IMR-90 (cell line): Measurements from ENCODE around the gene KLK10. TPM values are rescaled to one million over a fixed set of nuclear protein-coding genes. Genes with fewer than 3 reads are reported as not detected.

Experiments used
- ATAC-seq: fragments of 200-7000 bp; cut with Tn5 transposase; 2 replicates; pipeline ENCODE4 v1.9.1; 2020; ENCODE audit warnings: low read depth, mild to moderate bottlenecking, moderate library complexity
- BruUV-seq: library from RNA; stranded (reverse); fragments of 400-500 nt; replicated peaks from 2 replicates; lab custom pipeline; 2021; lab: Mats Ljungman, UMichigan
- CTCF ChIA-PET: fragments of 300-600 bp; formaldehyde crosslinking; extraction: SDS; loops from one replicate; lab custom pipeline; 2021; ENCODE audit warnings: antibody characterized with exemption; lab: Yijun Ruan, JAX
- POLR2A ChIA-PET: fragments of 300-600 bp; sonication (Branson Sonifier 250); formaldehyde crosslinking; loops from one replicate; lab custom pipeline; 2022; ENCODE audit warnings: antibody characterized with exemption; ENCODE audit not compliant: unreplicated experiment; lab: Charles Lee
- DNase-seq: peaks from one replicate; pipeline ENCODE4 v3.0.0; 2013
- H2AFZ ChIP-seq: replicated peaks from 2 replicates; pipeline ENCODE3; 2013; ENCODE audit warnings: low read length, mild to moderate bottlenecking; ENCODE audit not compliant: poor library complexity
- H2AK5ac ChIP-seq: 2 replicates; pipeline ENCODE4 v1.6.1; 2013; ENCODE audit warnings: low read depth, low read length, inconsistent platforms
- H2AK9ac ChIP-seq: replicated peaks from 2 replicates; pipeline ENCODE3; 2013; ENCODE audit warnings: mild to moderate bottlenecking, low read depth, low read length, moderate library complexity; ENCODE audit not compliant: poor library complexity
- H2BK120ac ChIP-seq: 2 replicates; pipeline ENCODE4 v1.6.1; 2013; ENCODE audit warnings: low read depth, low read length, inconsistent platforms
- H2BK15ac ChIP-seq: 3 replicates; pipeline ENCODE4 v1.6.1; 2013; ENCODE audit warnings: low read depth, low read length, inconsistent platforms
- H2BK20ac ChIP-seq: 2 replicates; pipeline ENCODE4 v1.6.1; 2013; ENCODE audit warnings: low read depth, mild to moderate bottlenecking, inconsistent platforms, low read length, moderate library complexity
- H2BK5ac ChIP-seq: 2 replicates; pipeline ENCODE4 v1.6.1; 2013; ENCODE audit warnings: mild to moderate bottlenecking, low read depth, low read length, inconsistent platforms; ENCODE audit not compliant: poor library complexity, severe bottlenecking
- H3K14ac ChIP-seq: replicated peaks from 2 replicates; pipeline ENCODE4 v1.6.1; 2013; ENCODE audit warnings: low read depth, low read length, inconsistent platforms
- H3K18ac ChIP-seq: 2 replicates; pipeline ENCODE4 v1.6.1; 2013; ENCODE audit warnings: low read depth, low read length, control low read depth
- H3K23ac ChIP-seq: 2 replicates; pipeline ENCODE4 v1.6.1; 2013; ENCODE audit warnings: low read depth, low read length, inconsistent platforms
- H3K27ac ChIP-seq: 2 replicates; pipeline ENCODE4 v1.5.1; 2013; ENCODE audit warnings: mild to moderate bottlenecking, control low read depth, low read length; ENCODE audit not compliant: insufficient read depth
- H3K27me3 ChIP-seq: 2 replicates; pipeline ENCODE4 v1.6.1; 2013; ENCODE audit warnings: low read length; ENCODE audit not compliant: control insufficient read depth, insufficient read depth
- H3K36me3 ChIP-seq: 2 replicates; pipeline ENCODE4 v1.6.1; 2013; ENCODE audit warnings: low read length, mixed read lengths; ENCODE audit not compliant: control insufficient read depth, insufficient read depth
- H3K4ac ChIP-seq: 2 replicates; pipeline ENCODE4 v1.6.1; 2013; ENCODE audit warnings: low read depth, low read length, inconsistent platforms
- H3K4me1 ChIP-seq: 2 replicates; pipeline ENCODE4 v1.6.1; 2013; ENCODE audit warnings: low read length, mixed read lengths; ENCODE audit not compliant: control insufficient read depth, insufficient read depth
- H3K4me2 ChIP-seq: 2 replicates; pipeline ENCODE4 v1.6.1; 2013; ENCODE audit warnings: low read depth, mild to moderate bottlenecking, control low read depth, low read length, moderate library complexity
- H3K4me3 ChIP-seq: 2 replicates; pipeline ENCODE4 v1.5.1; 2013; ENCODE audit warnings: low read depth, mild to moderate bottlenecking, control low read depth, low read length, moderate library complexity; ENCODE audit not compliant: insufficient read depth
- H3K56ac ChIP-seq: 2 replicates; pipeline ENCODE4 v1.6.1; 2013; ENCODE audit warnings: low read length, inconsistent platforms; ENCODE audit not compliant: insufficient read depth; ENCODE audit errors: extremely low read depth
- H3K79me1 ChIP-seq, 2 experiments: 2 replicates each; pipeline ENCODE4 v1.6.1; 2013; ENCODE audit warnings: low read length in 2 of 2, inconsistent platforms in 1 of 2, low read depth in 1 of 2
- H3K9ac ChIP-seq: 2 replicates; pipeline ENCODE4 v1.6.1; 2013; ENCODE audit warnings: low read depth, low read length, control low read depth
- H3K9me1 ChIP-seq: 2 replicates; pipeline ENCODE4 v1.6.1; 2013; ENCODE audit warnings: low read length, inconsistent platforms; ENCODE audit not compliant: insufficient read depth
- H3K9me3 ChIP-seq: 2 replicates; pipeline ENCODE4 v1.6.1; 2013; ENCODE audit warnings: low read length; ENCODE audit not compliant: control insufficient read depth, insufficient read depth
- H4K20me1 ChIP-seq: 2 replicates; pipeline ENCODE4 v1.6.1; 2013; ENCODE audit warnings: low read length, inconsistent platforms; ENCODE audit not compliant: insufficient read depth
- H4K5ac ChIP-seq: 2 replicates; pipeline ENCODE4 v1.6.1; 2013; ENCODE audit warnings: mild to moderate bottlenecking, low read depth, low read length, control low read depth
- H4K8ac ChIP-seq, 2 experiments: 2 replicates each; pipeline ENCODE4 v1.6.1; 2013; ENCODE audit warnings: low read depth in 2 of 2, low read length in 2 of 2, control low read depth in 1 of 2, inconsistent platforms in 1 of 2
- H4K91ac ChIP-seq: 2 replicates; pipeline ENCODE4 v1.6.1; 2013; ENCODE audit warnings: low read depth, low read length, inconsistent platforms; ENCODE audit not compliant: insufficient read depth
- POLR2A ChIP-seq: IDR thresholded peaks from 2 replicates; pipeline ENCODE4 v1.6.1; 2012; ENCODE audit warnings: mild to moderate bottlenecking, low read depth, low read length
- RAD21 ChIP-seq: IDR thresholded peaks from 2 replicates; pipeline ENCODE4 v1.6.1; 2012; ENCODE audit warnings: low read length, improper control_type of control experiment
- RFX5 ChIP-seq: IDR thresholded peaks from 2 replicates; pipeline ENCODE4 v1.8.0; 2012; ENCODE audit warnings: low read depth, mild to moderate bottlenecking, low read length, moderate library complexity
- WGBS, 2 experiments: methylation state at CpG; one replicate each; pipeline versions ENCODE4 v1.1.5 to v1.1.7; 2013; ENCODE audit warnings: missing lambda C conversion rate in 2 of 2; ENCODE audit not compliant: insufficient read length in 1 of 2; ENCODE audit errors: extremely low coverage in 2 of 2; 5-methylcytosine and 5-hydroxymethylcytosine counted together
- dilution Hi-C: fragments of 300-500 bp; cut with HindIII; formaldehyde crosslinking; loops from one replicate; pipeline ENCODE4 v1.14.3; 2018; ENCODE audit warnings: low sequenced_read_pairs; ENCODE audit not compliant: unreplicated experiment
- in situ Hi-C: fragments of 300-500 bp; cut with MboI; formaldehyde crosslinking; loops from 3 replicates; pipeline ENCODE4 v1.14.3; 2019; ENCODE audit warnings: low sequenced_read_pairs, inconsistent platforms, mixed read lengths
- intact Hi-C: fragments of 100-400 bp; cut with micrococcal nuclease; formaldehyde crosslinking; loops from 2 replicates; pipeline ENCODE4 v1.10.0; 2022
- polyA plus RNA-seq, 3 experiments: library from polyadenylated mRNA; depleted of rRNA; stranded (reverse); fragments of >200 nt; gene quantifications; 2 replicates each; pipeline ENCODE4 v1.2.3, GENCODE V29; 2012; ENCODE audit warnings: low replicate concordance in 1 of 3
- total RNA-seq: library from RNA; depleted of rRNA; stranded (reverse); fragments of >200 nt; gene quantifications from 2 replicates; pipeline ENCODE4 v1.2.3, GENCODE V29; 2012
- TF ChIP-seq, protein P1 (sequence below): conservative IDR thresholded peaks from 2 replicates; pipeline ENCODE4 v1.5.1; 2012; ENCODE audit warnings: mild to moderate bottlenecking, low read depth, low read length, improper control_type of control experiment

KLK10 gene
- total and polyA plus RNA-seq, 2 of the 4 experiments (the other 2 are of a cell fraction): not detected

DNA sequence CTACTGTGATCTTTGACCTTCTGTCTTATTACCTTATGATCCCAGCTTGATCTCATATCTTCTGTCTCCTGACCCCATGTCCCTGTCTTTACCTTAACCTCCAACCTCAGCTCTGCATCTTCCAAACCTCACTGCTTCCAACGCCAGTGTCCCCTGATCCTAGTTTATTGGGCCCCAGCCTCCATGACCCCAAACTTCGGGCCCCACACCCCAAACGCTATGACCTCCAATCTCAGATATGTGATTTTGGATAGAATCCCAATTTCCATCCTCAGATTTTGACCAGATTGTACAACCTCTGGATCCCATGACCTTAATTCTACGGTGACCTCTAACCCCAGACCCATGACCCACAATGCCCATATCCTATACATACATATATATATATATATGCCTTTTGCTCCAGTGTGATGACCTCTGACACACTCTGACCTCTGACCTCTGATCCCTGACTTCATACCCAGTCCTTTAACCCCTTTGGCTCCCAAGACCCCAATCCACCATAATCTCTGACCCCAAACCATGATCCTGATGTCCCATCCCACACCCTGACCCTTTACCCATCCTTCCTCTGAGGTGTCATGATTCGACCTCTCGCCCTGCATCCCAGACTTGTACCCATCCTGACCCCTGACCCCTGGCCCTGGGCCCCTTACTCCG, 11.8 kb upstream of the KLK10 start:
- H2BK5ac ChIP-seq: no peak overlapping the region
- peaks cover 8% of the 10 kb centered on the region; the same call in 1 of the 2 replicates for H3K9me3 ChIP-seq
- H2AFZ ChIP-seq: no peak overlapping the region
- H3K9me1 ChIP-seq: no peaks in the 10 kb centered on the region
- no peaks in the 10 kb centered on the region for H4K20me1 ChIP-seq
- ChIA-PET CTCF (no interaction called here), POLR2A (no interaction called here)
- H3K14ac ChIP-seq: no peak overlapping the region
- no peak overlapping the region for H3K4me2 ChIP-seq
- ATAC-seq (no peak), DNase-seq (no peak)
- H3K23ac ChIP-seq: no peak overlapping the region
- no peak overlapping the region for H2AK9ac ChIP-seq
- TF ChIP-seq POLR2A: no peak
- TF ChIP-seq, protein P1, sequence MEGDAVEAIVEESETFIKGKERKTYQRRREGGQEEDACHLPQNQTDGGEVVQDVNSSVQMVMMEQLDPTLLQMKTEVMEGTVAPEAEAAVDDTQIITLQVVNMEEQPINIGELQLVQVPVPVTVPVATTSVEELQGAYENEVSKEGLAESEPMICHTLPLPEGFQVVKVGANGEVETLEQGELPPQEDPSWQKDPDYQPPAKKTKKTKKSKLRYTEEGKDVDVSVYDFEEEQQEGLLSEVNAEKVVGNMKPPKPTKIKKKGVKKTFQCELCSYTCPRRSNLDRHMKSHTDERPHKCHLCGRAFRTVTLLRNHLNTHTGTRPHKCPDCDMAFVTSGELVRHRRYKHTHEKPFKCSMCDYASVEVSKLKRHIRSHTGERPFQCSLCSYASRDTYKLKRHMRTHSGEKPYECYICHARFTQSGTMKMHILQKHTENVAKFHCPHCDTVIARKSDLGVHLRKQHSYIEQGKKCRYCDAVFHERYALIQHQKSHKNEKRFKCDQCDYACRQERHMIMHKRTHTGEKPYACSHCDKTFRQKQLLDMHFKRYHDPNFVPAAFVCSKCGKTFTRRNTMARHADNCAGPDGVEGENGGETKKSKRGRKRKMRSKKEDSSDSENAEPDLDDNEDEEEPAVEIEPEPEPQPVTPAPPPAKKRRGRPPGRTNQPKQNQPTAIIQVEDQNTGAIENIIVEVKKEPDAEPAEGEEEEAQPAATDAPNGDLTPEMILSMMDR: no peak
- no peak for TF ChIP-seq RFX5
- no peak for TF ChIP-seq RAD21
- no peak overlapping the region for H2BK120ac ChIP-seq
- H3K36me3 ChIP-seq: no peaks in the 10 kb centered on the region
- H2AK5ac ChIP-seq: no peak overlapping the region
- no peak overlapping the region for H4K91ac ChIP-seq
- H3K27ac ChIP-seq: no peak overlapping the region
- no peak overlapping the region for H3K56ac ChIP-seq
- no peak overlapping the region for H4K8ac ChIP-seq
- dilution Hi-C loops: no loop called here
- BruUV-seq: no TSS peak
- no peaks in the 10 kb centered on the region for H3K79me1 ChIP-seq
- no peak overlapping the region for H3K4ac ChIP-seq
- H3K27me3 ChIP-seq: no peaks in the 10 kb centered on the region
- no peaks in the 10 kb centered on the region for H3K4me1 ChIP-seq
- in situ Hi-C loops: loop anchor here (10.0 kb wide), 1 partner anchor 143 kb away; no protein-coding TSS in a partner anchor
- H3K4me3 ChIP-seq: no peak overlapping the region
- H2BK15ac ChIP-seq: no peak overlapping the region
- no peak overlapping the region for H3K18ac ChIP-seq
- intact Hi-C loops: no loop called here
- 33% methylated on average over 1 of the region's 7 CpGs; no CpG with 5 or more reads in 1 of the 2 experiments for WGBS, 2 experiments
- H4K5ac ChIP-seq: no peak overlapping the region
- no peak overlapping the region for H3K9ac ChIP-seq
- H2BK20ac ChIP-seq: no peak overlapping the region
